Mesenchymal stem cell (in vitro differentiated cells and primary cell): ENCODE data around the gene VGLL4.

Experiments used
- DNase-seq: peaks from one replicate; pipeline ENCODE4 v3.0.0-alpha.2; 2013
- H2AFZ ChIP-seq: one replicate; pipeline ENCODE4 v1.6.1; 2013; ENCODE audit warnings: low read depth, mild to moderate bottlenecking, control low read depth, inconsistent platforms, low read length, moderate library complexity
- H2AK5ac ChIP-seq: 2 replicates; pipeline ENCODE4 v1.6.1; 2013; ENCODE audit warnings: low read length, moderate library complexity, mild to moderate bottlenecking, inconsistent platforms; ENCODE audit not compliant: severe bottlenecking
- H2BK120ac ChIP-seq: one replicate; pipeline ENCODE4 v1.6.1; 2013; ENCODE audit warnings: low read depth, mild to moderate bottlenecking, inconsistent platforms, low read length, moderate library complexity
- H2BK12ac ChIP-seq, 2 experiments: one replicate each; pipeline ENCODE4 v1.6.1; 2013; ENCODE audit warnings: inconsistent platforms in 2 of 2, low read length in 2 of 2, mild to moderate bottlenecking in 2 of 2, moderate library complexity in 2 of 2, control low read depth in 1 of 2
- H2BK15ac ChIP-seq: one replicate; pipeline ENCODE4 v1.6.1; 2013; ENCODE audit warnings: mild to moderate bottlenecking, low read depth, inconsistent platforms; ENCODE audit not compliant: poor library complexity, severe bottlenecking
- H2BK5ac ChIP-seq: 2 replicates; pipeline ENCODE4 v1.6.1; 2013; ENCODE audit warnings: low read depth, mild to moderate bottlenecking, low read length, control low read depth, inconsistent platforms; ENCODE audit not compliant: poor library complexity, severe bottlenecking
- H3K14ac ChIP-seq, 2 experiments: one replicate each; pipeline ENCODE4 v1.6.1; 2013; ENCODE audit warnings: inconsistent platforms in 2 of 2, low read length in 2 of 2, control low read depth in 1 of 2, mild to moderate bottlenecking in 1 of 2, moderate library complexity in 1 of 2
- H3K18ac ChIP-seq, 2 experiments: one replicate each; pipeline ENCODE4 v1.6.1; 2013; ENCODE audit warnings: inconsistent platforms in 2 of 2, low read length in 2 of 2, control low read depth in 1 of 2, low read depth in 1 of 2, mild to moderate bottlenecking in 1 of 2
- H3K23ac ChIP-seq, 2 experiments: one replicate each; pipeline ENCODE4 v1.6.1; 2013; ENCODE audit warnings: inconsistent platforms in 2 of 2, low read length in 2 of 2, mild to moderate bottlenecking in 2 of 2, moderate library complexity in 2 of 2, control low read depth in 1 of 2
- H3K27ac ChIP-seq: 2 replicates; pipeline ENCODE4 v1.5.1; 2013; ENCODE audit warnings: mild to moderate bottlenecking, moderate library complexity, low read length, control low read depth, inconsistent platforms; ENCODE audit not compliant: poor library complexity, severe bottlenecking
- H3K27me3 ChIP-seq, 2 experiments: 2 replicates each; pipeline versions ENCODE4 v1.6.1 to v1.7.0; 2013; ENCODE audit warnings: low read length in 2 of 2, mild to moderate bottlenecking in 2 of 2, moderate library complexity in 2 of 2, control low read depth in 1 of 2, inconsistent platforms in 1 of 2; ENCODE audit not compliant: control insufficient read depth in 1 of 2, insufficient read depth in 1 of 2
- H3K36me3 ChIP-seq, 2 experiments: 2 replicates each; pipeline versions ENCODE4 v1.6.1 to v1.7.0; 2013; ENCODE audit warnings: low read length in 2 of 2, control low read depth in 1 of 2, inconsistent platforms in 1 of 2, low read depth in 1 of 2, mild to moderate bottlenecking in 1 of 2; ENCODE audit not compliant: insufficient read depth in 2 of 2, control insufficient read depth in 1 of 2
- H3K4ac ChIP-seq, 2 experiments: one replicate each; pipeline ENCODE4 v1.6.1; 2013; ENCODE audit warnings: inconsistent platforms in 2 of 2, low read length in 2 of 2, mild to moderate bottlenecking in 2 of 2, moderate library complexity in 2 of 2, control low read depth in 1 of 2, low read depth in 1 of 2
- H3K4me1 ChIP-seq: 2 replicates; pipeline ENCODE4 v1.6.1; 2013; ENCODE audit warnings: low read depth, low read length, control low read depth; ENCODE audit not compliant: control insufficient read depth, insufficient read depth
- H3K4me2 ChIP-seq: 2 replicates; pipeline ENCODE4 v1.6.1; 2013; ENCODE audit warnings: low read length, mild to moderate bottlenecking, inconsistent platforms; ENCODE audit not compliant: poor library complexity, severe bottlenecking
- H3K4me3 ChIP-seq, 2 experiments: 2 replicates each; pipeline versions ENCODE4 v1.5.1 to v1.7.0; 2013; ENCODE audit warnings: low read length in 2 of 2, mild to moderate bottlenecking in 2 of 2, control low read depth in 1 of 2, low read depth in 1 of 2; ENCODE audit not compliant: insufficient read depth in 1 of 2
- H3K79me1 ChIP-seq: replicated peaks from 2 replicates; pipeline ENCODE4 v1.6.1; 2013; ENCODE audit warnings: mild to moderate bottlenecking, control low read depth, low read length, inconsistent platforms; ENCODE audit not compliant: poor library complexity, severe bottlenecking
- H3K9ac ChIP-seq: 2 replicates; pipeline ENCODE4 v1.7.0; 2013; ENCODE audit warnings: mild to moderate bottlenecking, low read length, moderate library complexity
- H3K9me3 ChIP-seq: 2 replicates; pipeline ENCODE4 v1.7.0; 2013; ENCODE audit warnings: mild to moderate bottlenecking, low read length; ENCODE audit not compliant: control insufficient read depth
- H4K8ac ChIP-seq: one replicate; pipeline ENCODE4 v1.6.1; 2013; ENCODE audit warnings: inconsistent platforms, mild to moderate bottlenecking, low read length, moderate library complexity
- H4K91ac ChIP-seq: one replicate; pipeline ENCODE4 v1.6.1; 2013; ENCODE audit warnings: mild to moderate bottlenecking, low read length, inconsistent platforms
- WGBS: methylation state at CpG from one replicate; pipeline ENCODE4 v1.1.7; 2013; ENCODE audit warnings: mixed read lengths; 5-methylcytosine and 5-hydroxymethylcytosine counted together

VGLL4 gene

GRCh38 chr3:11609481-11609880, 34.2 kb downstream of the VGLL4 start:
- Histone ChIP-seq H2BK12ac (peak overlapping the region in 1 of 2 experiments; percentile 35), H3K4me1 (peaks cover 19% of the 10 kb centered on the region), H3K18ac (peak overlapping the region in 1 of 2 experiments; percentile 68), H3K4me2 (no peak overlapping the region), H3K27me3 (no peaks in the 10 kb centered on the region), H3K36me3 (peaks cover 18 to 25% of the 10 kb centered on the region in 2 experiments), H3K4me3 (no peak overlapping the region), H3K23ac (no peak overlapping the region), H3K79me1 (peaks cover 5% of the 10 kb centered on the region), H4K8ac (peak overlapping the region; percentile 39), H2AK5ac (no peak overlapping the region), H2BK5ac (no peak overlapping the region), H2AFZ (no peak overlapping the region), H2BK120ac (no peak overlapping the region), H3K4ac (no peak overlapping the region), H2BK15ac (no peak overlapping the region), H3K9me3 (no peaks in the 10 kb centered on the region), H3K9ac (peak overlapping the region; percentile 64), H4K91ac (no peak overlapping the region), H3K27ac (no peak overlapping the region), H3K14ac (no peak overlapping the region)
- DNase-seq: no peak
- 92% methylated on average over 9 of the region's 9 CpGs for WGBS

DNA sequence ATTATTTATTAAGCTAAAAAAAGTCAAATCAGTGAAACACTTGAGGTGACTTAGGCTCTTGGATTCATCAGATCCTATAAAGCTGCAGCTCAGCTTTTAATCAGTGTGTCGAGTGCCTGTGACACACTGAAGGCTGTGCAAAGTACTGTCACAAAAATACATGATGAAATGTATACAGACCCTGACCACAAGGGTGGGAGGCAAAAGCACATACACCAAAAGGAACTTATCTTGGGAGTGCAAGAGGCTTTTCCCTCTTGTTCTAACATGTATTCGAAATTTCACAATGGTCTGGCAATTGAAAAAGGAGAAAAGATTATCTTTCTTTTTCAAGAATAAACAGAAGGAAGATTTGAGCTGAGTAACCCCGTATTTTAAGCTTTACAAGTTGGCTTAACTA, 35.9 kb downstream of the VGLL4 start:
- Histone ChIP-seq H3K4ac (no peak overlapping the region), H2BK15ac (no peak overlapping the region), H3K79me1 (peaks cover 3% of the 10 kb centered on the region), H3K27me3 (no peaks in the 10 kb centered on the region), H3K23ac (no peak overlapping the region), H2BK5ac (no peak overlapping the region), H3K4me3 (no peak overlapping the region), H4K91ac (no peak overlapping the region), H3K14ac (no peak overlapping the region), H3K27ac (no peak overlapping the region), H3K18ac (no peak overlapping the region), H2BK12ac (no peak overlapping the region), H3K9ac (peak overlapping the region; percentile 58), H3K4me2 (no peak overlapping the region), H3K4me1 (peaks cover 23% of the 10 kb centered on the region), H2BK120ac (no peak overlapping the region), H4K8ac (no peak overlapping the region), H2AK5ac (no peak overlapping the region), H3K36me3 (peaks cover 17 to 18% of the 10 kb centered on the region in 2 experiments), H2AFZ (no peak overlapping the region), H3K9me3 (no peaks in the 10 kb centered on the region)
- 0% methylated on average over 1 of the region's 3 CpGs for WGBS
- DNase-seq: peak; percentile 80

DNA sequence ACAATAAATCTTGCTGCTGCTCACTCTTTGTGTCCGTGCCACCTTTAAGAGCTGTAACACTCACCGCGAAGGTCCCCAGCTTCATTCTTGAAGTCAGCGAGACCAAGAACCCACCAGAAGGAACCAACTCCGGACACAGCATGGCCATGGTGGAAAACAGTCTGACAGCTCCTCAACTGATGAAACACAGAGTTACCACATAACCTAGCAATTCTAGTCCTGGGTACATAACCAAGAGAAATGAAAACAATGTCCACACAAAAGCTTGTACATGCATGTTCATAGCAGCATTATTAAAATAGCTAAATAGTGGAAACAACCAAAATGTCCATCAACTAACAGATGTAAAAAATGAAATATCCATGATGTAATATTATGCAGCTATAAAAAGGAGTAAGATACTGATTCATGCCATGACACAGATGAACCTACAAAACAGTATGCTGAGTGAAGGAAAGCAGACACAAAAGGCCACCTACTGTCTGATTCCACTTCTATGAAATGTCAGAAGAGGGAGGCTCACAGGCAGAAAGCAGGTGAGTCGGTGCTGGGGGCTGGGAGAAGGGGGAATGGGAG, 36.8 kb downstream of the VGLL4 start:
- no peak overlapping the region for H2BK5ac ChIP-seq
- H2BK120ac ChIP-seq: no peak overlapping the region
- no peak overlapping the region for H3K14ac ChIP-seq
- peaks cover 15 to 18% of the 10 kb centered on the region in 2 experiments for H3K36me3 ChIP-seq
- H2BK15ac ChIP-seq: no peak overlapping the region
- H3K4ac ChIP-seq: no peak overlapping the region
- no peaks in the 10 kb centered on the region for H3K9me3 ChIP-seq
- H2AFZ ChIP-seq: no peak overlapping the region
- WGBS: 95% methylated on average over 6 of the region's 6 CpGs
- no peak overlapping the region for H2AK5ac ChIP-seq
- H2BK12ac ChIP-seq: peak overlapping the region in 1 of 2 experiments; percentile 42
- no peak overlapping the region for H3K4me3 ChIP-seq
- H3K27ac ChIP-seq: no peak overlapping the region
- no peak overlapping the region for H3K23ac ChIP-seq
- H4K8ac ChIP-seq: no peak overlapping the region
- no peak overlapping the region for H4K91ac ChIP-seq
- DNase-seq: no peak
- peak overlapping the region; percentile 58 for H3K9ac ChIP-seq
- peaks cover 3% of the 10 kb centered on the region for H3K79me1 ChIP-seq
- peak overlapping the region in 1 of 2 experiments; percentile 48 for H3K18ac ChIP-seq
- no peak overlapping the region for H3K4me2 ChIP-seq
- no peaks in the 10 kb centered on the region for H3K27me3 ChIP-seq
- H3K4me1 ChIP-seq: peaks cover 22% of the 10 kb centered on the region

GRCh38 chr3:11606090-11606784, 37.5 kb downstream of the VGLL4 start:
- Histone ChIP-seq H3K9ac (no peak overlapping the region), H2BK15ac (no peak overlapping the region), H3K27me3 (no peaks in the 10 kb centered on the region), H2BK120ac (no peak overlapping the region), H3K79me1 (peaks cover 3% of the 10 kb centered on the region), H2BK12ac (peak overlapping the region in 1 of 2 experiments; percentile 39), H3K18ac (peak overlapping the region in 1 of 2 experiments; percentile 4), H3K23ac (no peak overlapping the region), H3K9me3 (no peaks in the 10 kb centered on the region), H3K14ac (no peak overlapping the region), H4K91ac (no peak overlapping the region), H3K4ac (no peak overlapping the region), H2BK5ac (no peak overlapping the region), H3K4me3 (no peak overlapping the region), H3K4me2 (no peak overlapping the region), H3K36me3 (peaks cover 11 to 18% of the 10 kb centered on the region in 2 experiments), H4K8ac (no peak overlapping the region), H2AK5ac (no peak overlapping the region), H2AFZ (no peak overlapping the region), H3K4me1 (peaks cover 21% of the 10 kb centered on the region), H3K27ac (no peak overlapping the region)
- WGBS: 92% methylated on average over 9 of the region's 11 CpGs
- DNase-seq: no peak
